Endothelial cell of umbilical vein (primary cell): ENCODE results near the gene METTL8. TPM values are rescaled to one million over a fixed set of nuclear protein-coding genes. Genes with fewer than 3 reads are reported as not detected.

ENCODE experiments used
- BruUV-seq: library from RNA; stranded (reverse); fragments of 400-500 nt; replicated peaks from 2 replicates; lab custom pipeline; 2021; lab: Mats Ljungman, UMichigan
- CTCF ChIA-PET: fragments of 300-600, 350-600 bp; sonication (Branson Sonifier 250); formaldehyde crosslinking; loops from one replicate; lab custom pipeline; 2021; ENCODE audit warnings: antibody characterized with exemption, inconsistent platforms; lab: Charles Lee
- POLR2A ChIA-PET: fragments of 300-600, 350-600 bp; sonication (Branson Sonifier 250); formaldehyde crosslinking; loops from one replicate; lab custom pipeline; 2021; ENCODE audit warnings: antibody characterized with exemption, inconsistent platforms; lab: Charles Lee
- DNase-seq: peaks from one replicate; pipeline ENCODE4 v3.0.0-alpha.2; 2011; ENCODE audit warnings: low read depth, low spot score
- FAIRE-seq: peaks from 2 replicates; lab custom pipeline; 2011; peaks lifted over from hg19 to GRCh38; lab: Jason Lieb, UNC
- H2AFZ ChIP-seq: 2 replicates; pipeline ENCODE4 v1.6.0; 2012; ENCODE audit warnings: low read depth, low read length, control low read depth, inconsistent platforms
- H3K27ac ChIP-seq: 2 replicates; pipeline ENCODE4 v1.5.1; 2011; ENCODE audit warnings: low read depth, mild to moderate bottlenecking, control low read depth, low read length, moderate library complexity; ENCODE audit not compliant: insufficient read depth
- H3K27me3 ChIP-seq, 2 experiments: 2 replicates each; pipeline versions ENCODE4 v1.6.0 to v1.6.1; 2011; ENCODE audit warnings: low read length in 2 of 2, mixed read lengths in 1 of 2; ENCODE audit not compliant: control insufficient read depth in 2 of 2, insufficient read depth in 2 of 2
- H3K36me3 ChIP-seq, 2 experiments: 2 replicates in 1 of 2; 3 replicates in 1 of 2; pipeline ENCODE4 v1.5.1; 2011; ENCODE audit warnings: low read length in 2 of 2, mild to moderate bottlenecking in 1 of 2, moderate library complexity in 1 of 2; ENCODE audit not compliant: control insufficient read depth in 2 of 2, insufficient read depth in 2 of 2; ENCODE audit errors: extremely low read depth in 1 of 2
- H3K4me1 ChIP-seq: 3 replicates; pipeline ENCODE4 v1.5.1; 2011; ENCODE audit warnings: mild to moderate bottlenecking, low read length; ENCODE audit not compliant: control insufficient read depth, insufficient read depth; ENCODE audit errors: extremely low read depth
- H3K4me2 ChIP-seq: 2 replicates; pipeline ENCODE4 v1.6.1; 2011; ENCODE audit warnings: low read length, control low read depth, mixed read lengths; ENCODE audit not compliant: insufficient read depth
- H3K4me3 ChIP-seq, 3 experiments: fragments of 200-600 bp in 1 of 3; sonication (generic), shearing (Covaris generic) in 1 of 3; replicated peaks in 1 of 3; 2 replicates each; pipeline ENCODE4 v1.5.1; 2011 to 2016; ENCODE audit warnings: control low read depth in 3 of 3, low read length in 3 of 3, mild to moderate bottlenecking in 2 of 3, inconsistent platforms in 1 of 3, low read depth in 1 of 3, moderate library complexity in 1 of 3; ENCODE audit not compliant: insufficient read depth in 1 of 3
- H3K79me2 ChIP-seq: 2 replicates; pipeline ENCODE4 v1.6.0; 2012; ENCODE audit warnings: low read length, inconsistent platforms; ENCODE audit not compliant: control insufficient read depth, insufficient read depth
- H3K9ac ChIP-seq: replicated peaks from 2 replicates; pipeline ENCODE3; 2011; ENCODE audit warnings: low read length, control low read depth; ENCODE audit not compliant: insufficient read depth; ENCODE audit errors: extremely low read depth
- H3K9me1 ChIP-seq: replicated peaks from 3 replicates; pipeline ENCODE4 v1.6.0; 2011; ENCODE audit warnings: mild to moderate bottlenecking, low read length; ENCODE audit not compliant: control insufficient read depth, insufficient read depth; ENCODE audit errors: extremely low read depth
- H3K9me3 ChIP-seq: replicated peaks from 2 replicates; pipeline ENCODE4 v1.5.1; 2012; ENCODE audit warnings: low read length, inconsistent platforms; ENCODE audit not compliant: control insufficient read depth, insufficient read depth
- H4K20me1 ChIP-seq: replicated peaks from 2 replicates; pipeline ENCODE3; 2011; ENCODE audit warnings: mild to moderate bottlenecking, low read length; ENCODE audit not compliant: control insufficient read depth, insufficient read depth; ENCODE audit errors: extremely low read depth
- EZH2 ChIP-seq: IDR thresholded peaks from 2 replicates; pipeline ENCODE4 v1.6.1; 2012; ENCODE audit warnings: borderline replicate concordance, low read depth, mild to moderate bottlenecking, moderate library complexity, low read length, inconsistent platforms; ENCODE audit not compliant: severe bottlenecking
- FOS ChIP-seq: IDR thresholded peaks from 2 replicates; pipeline ENCODE4 v1.6.1; 2011; ENCODE audit warnings: mild to moderate bottlenecking, low read length, moderate library complexity, borderline replicate concordance; ENCODE audit not compliant: insufficient read depth
- GATA2 ChIP-seq: IDR thresholded peaks from 2 replicates; pipeline ENCODE4 v1.7.0; 2011; ENCODE audit warnings: low read depth, mild to moderate bottlenecking, moderate library complexity, mixed read lengths, low read length; ENCODE audit not compliant: insufficient read length, insufficient read depth
- JUN ChIP-seq: IDR thresholded peaks from 2 replicates; pipeline ENCODE4 v1.6.1; 2011; ENCODE audit warnings: borderline replicate concordance, low read depth; ENCODE audit not compliant: insufficient read length, insufficient read depth
- MYC ChIP-seq: IDR thresholded peaks from one replicate; pipeline ENCODE4 v1.6.1; 2011; ENCODE audit warnings: mild to moderate bottlenecking, low read depth, low read length
- POLR2A ChIP-seq: IDR thresholded peaks from 2 replicates; pipeline ENCODE4 v1.6.1; 2012; ENCODE audit warnings: low read depth, mild to moderate bottlenecking, control low read depth, low read length
- POLR2AphosphoS5 ChIP-seq: IDR thresholded peaks from 2 replicates; pipeline ENCODE4 v1.6.1; 2012; ENCODE audit warnings: low read depth, mild to moderate bottlenecking, control low read depth, low read length, moderate library complexity; ENCODE audit not compliant: insufficient read depth
- dilution Hi-C: fragments of 300-500 bp; cut with MboI; formaldehyde crosslinking; loops from one replicate; pipeline ENCODE4 v1.15.0; 2019; ENCODE audit warnings: low sequenced_read_pairs; ENCODE audit not compliant: extremely low pct_ligation_motif_present
- intact Hi-C: fragments of 100-400 bp; cut with micrococcal nuclease; formaldehyde crosslinking; loops from one replicate; pipeline ENCODE4 v1.10.0; 2022
- polyA plus RNA-seq, 4 experiments: library from polyadenylated mRNA; depleted of rRNA in 3 of 4; stranded (reverse) in 3 of 4; unstranded in 1 of 4; fragments of >200 nt; gene quantifications; 2 replicates each; pipeline versions ENCODE4 v1.2.1 to v1.2.3, GENCODE V29; 2011 to 2012; ENCODE audit warnings: missing spikeins in 1 of 4
- total RNA-seq: library from RNA; stranded (reverse); gene quantifications from 2 replicates; pipeline ENCODE4 v1.2.3, GENCODE V29; 2021
- TF ChIP-seq, protein P1 (sequence below), 2 donors: IDR thresholded peaks; 1 replicate in 1 of 2; 2 replicates in 1 of 2; pipeline ENCODE4 v1.5.1; 2011; ENCODE audit warnings: low read length in 2 of 2, mild to moderate bottlenecking in 2 of 2, moderate library complexity in 2 of 2, control low read depth in 1 of 2, inconsistent platforms in 1 of 2, low read depth in 1 of 2; ENCODE audit not compliant: insufficient read depth in 1 of 2; ENCODE audit errors: extremely low read depth in 1 of 2
- TF ChIP-seq, protein P2 (sequence below): IDR thresholded peaks from 2 replicates; pipeline ENCODE4 v1.6.1; 2011; ENCODE audit not compliant: insufficient read depth, insufficient read length

METTL8 gene
- total and polyA plus RNA-seq, 2 donors (not counting 3 experiments of a cell fraction or from before 2014, with no cell fraction given) = 7.0 to 20.2 TPM

DNA sequence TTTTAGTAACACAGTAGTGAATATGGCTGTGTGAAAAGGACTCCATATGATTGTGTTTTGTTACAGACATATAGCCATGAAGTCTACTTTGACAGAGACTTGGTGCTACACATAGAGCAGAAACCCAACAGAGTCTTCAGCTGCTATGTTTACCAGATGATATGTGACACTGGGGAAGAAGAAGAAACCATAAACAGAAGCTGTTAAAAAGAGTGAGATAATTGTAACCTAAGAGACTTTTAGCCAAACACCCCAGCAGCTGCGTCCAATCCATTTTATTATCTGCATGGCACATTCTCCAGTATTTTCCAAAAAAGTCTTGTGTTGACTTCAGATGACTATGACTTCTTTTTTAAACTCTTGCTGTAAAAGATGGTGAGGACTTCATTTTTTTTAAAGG lies 47.1 kb upstream of the METTL8 start:
- H3K27ac ChIP-seq = no peak overlapping the region
- no peaks in the 10 kb centered on the region for H3K79me2 ChIP-seq
- POLR2A ChIA-PET = no interaction called here
- FAIRE-seq (no peak), DNase-seq (no peak)
- no peaks in the 10 kb centered on the region for H4K20me1 ChIP-seq
- no peak overlapping the region for H3K9ac ChIP-seq
- H3K4me2 ChIP-seq = no peak overlapping the region
- H3K4me3 ChIP-seq = no peak overlapping the region
- H3K4me1 ChIP-seq = peaks cover 19% of the 10 kb centered on the region
- dilution Hi-C loops (no loop called here), intact Hi-C loops (no loop called here)
- CTCF ChIA-PET = no interaction called here
- no TSS peak for BruUV-seq
- no peak overlapping the region for H2AFZ ChIP-seq
- H3K9me3 ChIP-seq = no peaks in the 10 kb centered on the region
- no peaks in the 10 kb centered on the region for H3K9me1 ChIP-seq
- no peaks in the 10 kb centered on the region for H3K27me3 ChIP-seq
- TF ChIP-seq, protein P1, sequence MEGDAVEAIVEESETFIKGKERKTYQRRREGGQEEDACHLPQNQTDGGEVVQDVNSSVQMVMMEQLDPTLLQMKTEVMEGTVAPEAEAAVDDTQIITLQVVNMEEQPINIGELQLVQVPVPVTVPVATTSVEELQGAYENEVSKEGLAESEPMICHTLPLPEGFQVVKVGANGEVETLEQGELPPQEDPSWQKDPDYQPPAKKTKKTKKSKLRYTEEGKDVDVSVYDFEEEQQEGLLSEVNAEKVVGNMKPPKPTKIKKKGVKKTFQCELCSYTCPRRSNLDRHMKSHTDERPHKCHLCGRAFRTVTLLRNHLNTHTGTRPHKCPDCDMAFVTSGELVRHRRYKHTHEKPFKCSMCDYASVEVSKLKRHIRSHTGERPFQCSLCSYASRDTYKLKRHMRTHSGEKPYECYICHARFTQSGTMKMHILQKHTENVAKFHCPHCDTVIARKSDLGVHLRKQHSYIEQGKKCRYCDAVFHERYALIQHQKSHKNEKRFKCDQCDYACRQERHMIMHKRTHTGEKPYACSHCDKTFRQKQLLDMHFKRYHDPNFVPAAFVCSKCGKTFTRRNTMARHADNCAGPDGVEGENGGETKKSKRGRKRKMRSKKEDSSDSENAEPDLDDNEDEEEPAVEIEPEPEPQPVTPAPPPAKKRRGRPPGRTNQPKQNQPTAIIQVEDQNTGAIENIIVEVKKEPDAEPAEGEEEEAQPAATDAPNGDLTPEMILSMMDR (IDR thresholded peaks at IDR 0.05; ENCODE audit: extremely low read depth in 1 of 2, insufficient read depth in 1 of 2, low read depth in 1 of 2, low read length in 2 of 2) = no peak
- TF ChIP-seq FOS (no peak), JUN (no peak), POLR2A (no peak), MYC (no peak), POLR2AphosphoS5 (no peak), EZH2 (no peak), GATA2 (no peak)
- TF ChIP-seq, protein P2, sequence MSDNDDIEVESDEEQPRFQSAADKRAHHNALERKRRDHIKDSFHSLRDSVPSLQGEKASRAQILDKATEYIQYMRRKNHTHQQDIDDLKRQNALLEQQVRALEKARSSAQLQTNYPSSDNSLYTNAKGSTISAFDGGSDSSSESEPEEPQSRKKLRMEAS = no peak
- peaks cover 0 to 2% of the 10 kb centered on the region in 2 experiments for H3K36me3 ChIP-seq
